AG09309 (cell line): ENCODE measurements around the gene AKT2.

Experiments used
- DNase-seq: peaks from one replicate; pipeline ENCODE4 v3.0.0-alpha.2; 2010; ENCODE audit warnings: low read depth
- H3K4me3 ChIP-seq: 2 replicates; pipeline ENCODE4 v1.5.1; 2011; ENCODE audit warnings: mild to moderate bottlenecking, low read depth, low read length, moderate library complexity; ENCODE audit not compliant: control insufficient read depth
- TF ChIP-seq, protein P1 (sequence below): IDR thresholded peaks from 2 replicates; pipeline ENCODE4 v1.5.1; 2011; ENCODE audit warnings: mild to moderate bottlenecking, low read depth, low read length, inconsistent platforms; ENCODE audit not compliant: insufficient read depth, control insufficient read depth; ENCODE audit errors: missing control alignments

Gene AKT2

DNA sequence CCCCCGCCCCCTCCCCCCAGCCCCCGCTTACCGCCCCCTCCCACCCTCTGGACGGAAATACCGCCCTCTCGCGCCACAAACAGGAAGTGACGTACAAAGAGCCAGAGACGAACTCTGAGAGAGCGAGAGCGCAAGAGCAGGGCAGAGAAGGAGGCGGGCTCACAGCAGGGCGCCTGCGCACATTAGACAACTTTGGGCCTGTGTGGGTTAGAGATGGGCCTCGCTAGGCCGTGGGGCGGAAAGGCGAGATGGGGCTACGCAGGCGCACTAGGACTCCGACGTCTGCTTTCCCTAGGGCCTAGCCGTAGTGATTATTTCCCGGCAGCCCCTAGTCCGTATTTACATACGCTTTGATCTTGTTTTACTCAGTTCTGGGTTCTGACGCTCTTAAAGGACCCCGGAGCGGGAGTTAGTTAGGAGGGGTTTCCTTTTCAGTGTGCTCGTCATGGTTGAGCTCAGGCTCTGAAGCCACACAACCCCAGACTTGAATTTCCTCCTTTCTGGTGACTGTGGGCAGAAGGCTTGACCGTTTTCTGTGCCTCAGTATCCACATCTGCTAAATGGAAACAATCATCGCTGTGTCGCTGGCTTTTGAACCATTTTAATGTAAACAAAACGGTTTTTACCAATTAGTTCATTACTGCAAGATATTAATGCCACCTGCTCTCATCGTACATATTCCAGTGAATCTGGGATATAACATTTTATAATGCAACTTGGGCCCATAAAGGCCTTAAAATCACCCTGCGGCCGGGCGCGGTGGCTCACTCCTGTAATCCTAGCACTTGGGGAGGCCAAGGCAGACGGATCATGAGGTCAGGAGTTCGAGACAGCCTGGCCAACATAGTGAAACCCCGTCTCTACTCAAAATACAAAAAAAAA, 449 bp upstream of the AKT2 start:
- TF ChIP-seq, protein P1, sequence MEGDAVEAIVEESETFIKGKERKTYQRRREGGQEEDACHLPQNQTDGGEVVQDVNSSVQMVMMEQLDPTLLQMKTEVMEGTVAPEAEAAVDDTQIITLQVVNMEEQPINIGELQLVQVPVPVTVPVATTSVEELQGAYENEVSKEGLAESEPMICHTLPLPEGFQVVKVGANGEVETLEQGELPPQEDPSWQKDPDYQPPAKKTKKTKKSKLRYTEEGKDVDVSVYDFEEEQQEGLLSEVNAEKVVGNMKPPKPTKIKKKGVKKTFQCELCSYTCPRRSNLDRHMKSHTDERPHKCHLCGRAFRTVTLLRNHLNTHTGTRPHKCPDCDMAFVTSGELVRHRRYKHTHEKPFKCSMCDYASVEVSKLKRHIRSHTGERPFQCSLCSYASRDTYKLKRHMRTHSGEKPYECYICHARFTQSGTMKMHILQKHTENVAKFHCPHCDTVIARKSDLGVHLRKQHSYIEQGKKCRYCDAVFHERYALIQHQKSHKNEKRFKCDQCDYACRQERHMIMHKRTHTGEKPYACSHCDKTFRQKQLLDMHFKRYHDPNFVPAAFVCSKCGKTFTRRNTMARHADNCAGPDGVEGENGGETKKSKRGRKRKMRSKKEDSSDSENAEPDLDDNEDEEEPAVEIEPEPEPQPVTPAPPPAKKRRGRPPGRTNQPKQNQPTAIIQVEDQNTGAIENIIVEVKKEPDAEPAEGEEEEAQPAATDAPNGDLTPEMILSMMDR = no peak
- peak overlapping the region; percentile 63 for H3K4me3 ChIP-seq
- DNase-seq = peak; percentile 97

- DNase-seq = no peak
- TF ChIP-seq, protein P1 = no peak
- peak overlapping the region; percentile 63 for H3K4me3 ChIP-seq
Measured at GRCh38 chr19:40284251-40284500, 969 bp downstream of the AKT2 start.

GRCh38 chr19:40283414-40284250, 1.5 kb downstream of the AKT2 start:
- no peak for DNase-seq
- H3K4me3 ChIP-seq = peak overlapping the region; percentile 63
- TF ChIP-seq, protein P1 = no peak

GRCh38 chr19:40282920-40283319, 2.2 kb downstream of the AKT2 start:
- H3K4me3 ChIP-seq = no peak overlapping the region
- peak; percentile 60 for DNase-seq
- TF ChIP-seq, protein P1 = no peak

DNA sequence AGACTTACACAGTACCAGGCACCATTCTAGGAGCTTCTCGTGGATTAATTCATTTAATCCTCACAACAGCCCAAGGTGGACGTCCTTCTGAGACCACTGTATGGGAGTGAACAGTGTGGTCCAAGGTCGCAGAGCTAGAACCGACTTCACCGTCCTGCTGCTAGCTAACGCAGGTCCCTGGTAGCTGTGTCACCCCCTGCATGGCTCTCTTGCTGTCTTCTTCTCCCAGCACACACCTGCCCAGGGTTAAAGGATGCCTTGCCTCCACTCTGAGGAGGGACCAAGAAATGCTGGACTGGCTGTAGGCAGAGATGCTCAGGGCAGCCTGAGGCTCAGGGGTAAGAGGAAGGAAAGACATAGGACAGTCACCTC, 3.0 kb downstream of the AKT2 start:
- TF ChIP-seq, protein P1 = no peak
- no peak overlapping the region for H3K4me3 ChIP-seq
- no peak for DNase-seq

DNA sequence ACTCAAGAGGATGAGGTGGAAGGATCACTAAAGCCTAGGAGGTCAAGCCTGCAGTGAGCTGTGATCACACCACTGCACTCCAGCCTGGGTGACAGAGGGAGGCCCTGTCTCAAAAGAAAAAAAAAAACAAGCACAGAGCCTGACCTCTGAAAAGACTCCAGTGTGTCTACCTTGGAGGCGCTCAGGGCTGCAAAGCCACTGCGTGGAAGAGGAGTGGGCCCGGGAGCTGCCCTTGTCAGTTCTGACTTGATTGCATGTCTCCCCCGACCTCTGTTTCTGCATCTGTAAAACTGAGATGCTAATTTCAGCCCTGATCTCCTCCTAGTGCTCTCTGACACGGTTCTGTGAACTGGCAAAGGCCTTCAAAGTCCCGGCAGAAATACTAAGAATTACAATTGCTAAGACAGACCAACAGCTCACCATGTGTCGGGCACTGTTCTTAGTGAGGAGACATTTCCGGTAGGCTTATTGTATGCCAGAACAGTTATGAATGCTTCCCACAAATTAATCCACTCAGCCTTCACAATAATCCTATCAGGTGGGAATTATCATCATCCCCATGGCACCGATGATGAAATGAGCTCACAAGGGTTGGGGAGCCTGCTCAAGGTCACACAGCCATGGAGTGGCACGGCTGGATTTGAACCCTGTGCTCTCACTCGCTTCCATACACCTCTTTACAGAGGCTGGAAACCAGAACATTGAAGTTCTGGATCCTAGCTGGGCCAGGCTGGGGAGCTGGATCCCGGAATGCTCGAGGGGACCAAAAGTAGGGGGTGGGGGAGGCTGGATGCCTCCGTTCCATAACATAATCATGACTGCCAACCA, 3.5 kb downstream of the AKT2 start:
- TF ChIP-seq, protein P1 = no peak
- no peak overlapping the region for H3K4me3 ChIP-seq
- no peak for DNase-seq
